T-helper 2 cell treated with Interferon-gamma antibody and Interleukin-4, amounts not matched to agents 100 ng/mL and 5 ng/mL, for 36 hours (primary cell): ENCODE measurements around the gene STX19. TPM values are rescaled to one million over a fixed set of nuclear protein-coding genes. Genes with fewer than 3 reads are reported as not detected.
"Not testable (repeated sequence)": the region's sequence is repeated elsewhere in the genome, so short reads cannot be mapped to it uniquely, and the experiment has no call there.

Experiments used
- intact Hi-C: fragments of 100-400 bp; cut with micrococcal nuclease; formaldehyde crosslinking; loops from one replicate; pipeline ENCODE4 v1.15.1; 2023
- total RNA-seq: library from RNA; stranded (reverse); gene quantifications from 2 replicates; pipeline ENCODE4 v1.2.3, GENCODE V29; 2022

STX19 gene
- total RNA-seq, 1 donor from 2014 or later, result not detected

DNA sequence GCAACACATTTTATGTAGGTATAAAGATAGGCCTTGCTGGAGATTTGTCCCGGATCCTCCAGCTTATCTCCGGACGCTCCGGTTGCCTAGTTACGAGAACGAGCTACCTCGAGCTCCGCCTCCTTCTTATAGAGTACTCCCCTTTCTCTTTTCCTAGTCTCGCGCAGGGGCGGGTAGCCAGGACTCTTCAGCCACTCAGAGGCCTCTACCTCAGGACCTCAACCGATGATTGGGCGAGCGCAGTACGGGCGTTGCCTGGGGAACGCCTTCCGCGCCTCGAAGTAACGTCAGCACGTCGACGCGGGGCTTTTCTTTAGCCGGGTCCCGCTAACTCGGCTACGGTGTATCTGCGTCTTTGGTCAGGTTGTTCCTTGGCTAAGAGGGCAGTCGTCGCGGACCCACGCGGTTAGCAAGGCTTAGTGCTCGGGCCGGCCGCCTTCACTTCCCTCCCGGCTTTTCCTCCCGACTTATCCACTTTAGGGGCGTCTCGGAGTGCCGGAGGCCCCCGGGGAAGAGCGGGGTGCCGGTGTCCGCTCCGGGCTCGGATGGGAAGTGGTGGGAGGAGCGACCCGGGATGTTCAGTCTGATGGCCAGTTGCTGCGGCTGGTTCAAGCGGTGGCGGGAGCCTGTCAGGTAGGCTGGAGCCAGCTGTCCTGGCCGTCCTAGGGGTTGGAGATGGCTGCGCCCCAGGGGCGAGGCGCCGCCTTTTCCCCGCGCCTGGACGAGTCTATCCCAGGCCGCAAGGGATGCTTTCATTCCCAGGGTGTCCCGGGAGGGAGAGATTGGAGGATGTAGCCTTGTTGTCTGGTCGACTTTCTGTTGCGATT lies 48.3 kb downstream of the STX19 start, which contains the start of gene ARL13B:
Gene ARL13B (plus strand): TSS at position 306 of the 827 bp plus-strand sequence. CDS start 269 bp downstream, at position 575.
- intact Hi-C loops, result loop anchor here (1.0 kb wide), 2 partner anchors 24 to 83 kb away; partner anchors contain the start of gene NSUN3

DNA sequence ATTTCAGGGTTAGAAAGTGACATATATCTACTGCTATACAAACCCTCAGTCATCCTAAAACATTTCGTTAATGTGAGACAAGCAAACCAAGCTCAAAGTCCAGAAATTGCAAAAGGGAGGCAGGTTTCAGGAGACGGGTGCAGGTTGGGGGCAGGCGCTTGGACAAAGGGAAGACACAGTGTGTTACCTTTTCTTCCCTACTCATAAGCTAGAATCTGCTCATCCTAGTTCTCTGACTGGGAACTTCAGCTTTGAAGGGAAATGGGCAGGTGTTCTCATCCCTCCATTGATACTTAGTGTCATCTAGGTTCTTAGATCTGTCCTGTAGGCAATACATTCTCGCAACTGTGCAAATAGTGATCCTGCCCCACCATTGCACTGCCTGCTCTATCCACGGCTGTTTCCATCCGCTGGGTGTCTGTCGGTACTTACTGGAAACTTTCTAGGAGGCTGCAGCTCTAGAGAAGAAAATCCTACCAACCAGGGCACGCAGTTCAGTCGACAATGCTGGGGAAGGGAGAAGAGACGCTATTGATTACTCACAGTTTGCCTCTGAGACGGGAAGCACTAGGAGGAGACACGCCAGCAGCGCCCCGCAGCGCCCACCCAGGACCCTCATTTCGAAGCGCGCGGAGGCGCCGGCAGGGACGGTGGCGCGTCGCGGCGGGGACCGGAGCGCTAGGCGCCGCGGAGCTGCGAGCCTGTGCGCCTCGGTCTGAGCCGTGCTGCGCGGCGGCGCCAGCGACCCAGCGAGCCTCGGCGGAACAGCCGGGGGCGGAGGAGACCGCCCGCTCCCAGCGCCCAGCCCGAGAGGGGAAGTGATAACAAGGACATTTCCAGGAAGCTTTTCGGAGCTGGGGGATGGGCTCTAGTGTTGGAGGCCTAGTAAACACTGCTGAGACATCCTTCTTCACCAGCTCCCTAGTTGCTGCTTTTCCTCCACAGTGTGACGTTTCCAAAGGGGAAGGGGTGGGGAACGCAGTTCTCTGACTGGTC lies 55.0 kb downstream of the STX19 start, which contains the start of gene PROS1:
Gene PROS1 (minus strand): TSS at position 766 of the 996 bp plus-strand sequence. CDS start 147 bp downstream, at position 619.
- intact Hi-C loops, result loop anchor here (1.0 kb wide), 1 partner anchor 8 kb away; no protein-coding TSS in a partner anchor

DNA sequence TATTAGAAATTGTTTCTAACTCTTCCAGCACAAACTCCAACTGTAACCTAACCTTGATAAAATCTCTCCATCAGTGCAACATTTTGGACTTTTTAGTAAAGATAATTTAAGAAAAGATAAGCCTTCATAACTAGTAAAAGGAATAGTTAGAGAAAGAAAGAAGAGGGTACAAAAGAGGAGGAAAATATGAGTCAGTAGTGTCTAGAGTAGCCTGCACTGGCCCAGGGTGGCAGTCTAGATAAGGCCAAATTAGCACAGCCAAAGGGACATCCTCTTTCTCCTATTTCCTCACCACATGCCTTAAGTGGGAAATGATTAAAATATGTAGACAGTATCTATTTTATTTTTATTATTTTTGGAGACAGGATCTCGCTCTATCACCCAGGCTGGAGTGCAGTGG lies 58.4 kb downstream of the STX19 start:
- intact Hi-C loops, result no loop called here

DNA sequence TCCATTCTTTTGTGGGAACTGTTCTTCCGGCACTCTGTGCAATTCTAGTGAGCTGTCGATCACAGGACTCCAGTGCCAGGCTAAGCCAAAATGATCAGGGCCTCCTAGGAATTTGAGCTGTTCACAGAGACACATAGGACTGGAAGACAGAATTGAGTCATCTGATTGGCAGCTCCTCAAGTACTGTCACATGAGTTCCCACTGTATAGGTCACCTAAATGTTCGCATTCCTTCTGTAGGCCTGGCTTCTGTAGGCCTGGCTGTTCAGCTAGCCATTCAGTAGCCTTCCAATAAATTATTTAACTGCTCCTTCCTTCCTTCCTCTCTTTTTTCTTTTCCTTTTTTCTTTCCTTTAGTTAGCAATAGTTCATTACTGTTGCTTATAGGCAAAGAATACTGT lies 59.0 kb downstream of the STX19 start:
- intact Hi-C loops, result no loop called here

DNA sequence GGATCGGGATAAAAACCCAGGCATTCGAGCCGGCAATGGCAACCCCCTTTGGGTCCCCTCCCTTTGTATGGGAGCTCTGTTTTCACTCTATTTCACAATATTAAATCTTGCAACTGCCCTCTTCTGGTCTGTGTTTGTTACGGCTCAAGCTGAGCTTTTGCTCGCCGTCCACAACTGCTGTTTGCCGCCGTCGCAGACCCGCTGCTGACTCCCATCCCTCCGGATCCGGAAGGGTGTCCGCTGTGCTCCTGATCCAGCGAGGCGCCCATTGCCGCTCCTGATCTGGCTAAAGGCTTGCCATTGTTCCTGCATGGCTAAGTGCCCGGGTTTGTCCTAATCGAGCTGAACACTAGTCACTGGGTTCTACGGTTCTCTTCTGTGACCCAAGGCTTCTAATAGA lies 63.3 kb downstream of the STX19 start:
- intact Hi-C loops, result not testable (repeated sequence)

Other genes with a start within 250 kb of the STX19 start
- gene PROS1, start 54.7 kb downstream of the STX19 start, total RNA-seq, result 0.77 and 0.80 TPM in 2 replicates
- gene ARL13B, start 48.4 kb downstream of the STX19 start, total RNA-seq, result 10.0 and 11.4 TPM in 2 replicates
- gene DHFR2, start 34.3 kb upstream of the STX19 start, total RNA-seq, result 8.9 and 10.7 TPM in 2 replicates
- gene NSUN3, start 34.5 kb upstream of the STX19 start, total RNA-seq, result 18.6 and 20.5 TPM in 2 replicates